Bronchial epithelial cell (primary cell): ENCODE data around the gene PPP2R3B. TPM values are rescaled to one million over a fixed set of nuclear protein-coding genes. Genes with fewer than 3 reads are reported as not detected.

Experiments used
- DNase-seq: peaks from one replicate; pipeline ENCODE4 v3.0.0-alpha.2; 2010; ENCODE audit warnings: low read depth
- FAIRE-seq: peaks from 2 replicates; lab custom pipeline; 2011; peaks lifted over from hg19 to GRCh38; lab: Jason Lieb, UNC
- H3K27me3 ChIP-seq: 2 replicates; pipeline ENCODE4 v1.5.1; 2011; ENCODE audit warnings: low read length; ENCODE audit not compliant: control insufficient read depth, insufficient read depth
- H3K36me3 ChIP-seq: 2 replicates; pipeline ENCODE4 v1.5.1; 2011; ENCODE audit warnings: low read length; ENCODE audit not compliant: control insufficient read depth, insufficient read depth
- H3K4me3 ChIP-seq: 2 replicates; pipeline ENCODE4 v1.5.1; 2011; ENCODE audit warnings: mild to moderate bottlenecking, low read depth, low read length, control low read depth
- total RNA-seq: library from RNA; depleted of rRNA; stranded (reverse); fragments of >200 nt; gene quantifications from 2 replicates; pipeline ENCODE4 v1.2.1, GENCODE V29; 2014
- TF ChIP-seq, protein P1 (sequence below): IDR thresholded peaks from 2 replicates; pipeline ENCODE4 v1.5.1; 2011; ENCODE audit warnings: mild to moderate bottlenecking, moderate library complexity, low read length, control low read depth, inconsistent platforms; ENCODE audit not compliant: insufficient read depth, severe bottlenecking

Gene PPP2R3B
- total RNA-seq, 1 donor from 2014 or later = 11.8 TPM

DNA sequence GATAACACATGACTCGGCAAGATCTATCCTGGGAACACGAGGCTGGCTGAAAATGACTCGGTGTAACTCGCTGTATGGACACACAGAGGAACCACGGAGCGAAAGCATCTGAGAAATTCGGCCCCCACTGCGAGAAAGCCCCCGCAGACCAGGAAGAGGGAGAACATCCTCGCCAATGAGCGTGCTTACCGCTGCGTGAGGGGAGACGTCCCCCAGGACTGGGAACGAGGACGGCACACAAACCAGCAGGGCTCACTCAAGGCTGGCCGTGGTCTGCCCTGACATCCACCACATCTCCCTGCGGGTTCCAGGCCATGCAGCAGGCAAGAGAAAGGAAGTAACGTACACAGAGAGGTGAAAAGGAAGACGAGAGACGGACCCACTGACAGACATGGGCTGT, 50.5 kb downstream of the PPP2R3B start:
- Histone ChIP-seq H3K36me3 (no peaks in the 10 kb centered on the region), H3K4me3 (no peak overlapping the region), H3K27me3 (peaks cover 2% of the 10 kb centered on the region)
- DNase-seq (no peak), FAIRE-seq (no peak)
- TF ChIP-seq, protein P1, sequence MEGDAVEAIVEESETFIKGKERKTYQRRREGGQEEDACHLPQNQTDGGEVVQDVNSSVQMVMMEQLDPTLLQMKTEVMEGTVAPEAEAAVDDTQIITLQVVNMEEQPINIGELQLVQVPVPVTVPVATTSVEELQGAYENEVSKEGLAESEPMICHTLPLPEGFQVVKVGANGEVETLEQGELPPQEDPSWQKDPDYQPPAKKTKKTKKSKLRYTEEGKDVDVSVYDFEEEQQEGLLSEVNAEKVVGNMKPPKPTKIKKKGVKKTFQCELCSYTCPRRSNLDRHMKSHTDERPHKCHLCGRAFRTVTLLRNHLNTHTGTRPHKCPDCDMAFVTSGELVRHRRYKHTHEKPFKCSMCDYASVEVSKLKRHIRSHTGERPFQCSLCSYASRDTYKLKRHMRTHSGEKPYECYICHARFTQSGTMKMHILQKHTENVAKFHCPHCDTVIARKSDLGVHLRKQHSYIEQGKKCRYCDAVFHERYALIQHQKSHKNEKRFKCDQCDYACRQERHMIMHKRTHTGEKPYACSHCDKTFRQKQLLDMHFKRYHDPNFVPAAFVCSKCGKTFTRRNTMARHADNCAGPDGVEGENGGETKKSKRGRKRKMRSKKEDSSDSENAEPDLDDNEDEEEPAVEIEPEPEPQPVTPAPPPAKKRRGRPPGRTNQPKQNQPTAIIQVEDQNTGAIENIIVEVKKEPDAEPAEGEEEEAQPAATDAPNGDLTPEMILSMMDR = no peak

- TF ChIP-seq, protein P1 = no peak
- Histone ChIP-seq H3K27me3 (peaks cover 2% of the 10 kb centered on the region), H3K36me3 (no peaks in the 10 kb centered on the region), H3K4me3 (no peak overlapping the region)
- no peak for DNase-seq
- no peak for FAIRE-seq
Observed at GRCh38 chrX:335758-336155, 51.0 kb downstream of the PPP2R3B start.

DNA sequence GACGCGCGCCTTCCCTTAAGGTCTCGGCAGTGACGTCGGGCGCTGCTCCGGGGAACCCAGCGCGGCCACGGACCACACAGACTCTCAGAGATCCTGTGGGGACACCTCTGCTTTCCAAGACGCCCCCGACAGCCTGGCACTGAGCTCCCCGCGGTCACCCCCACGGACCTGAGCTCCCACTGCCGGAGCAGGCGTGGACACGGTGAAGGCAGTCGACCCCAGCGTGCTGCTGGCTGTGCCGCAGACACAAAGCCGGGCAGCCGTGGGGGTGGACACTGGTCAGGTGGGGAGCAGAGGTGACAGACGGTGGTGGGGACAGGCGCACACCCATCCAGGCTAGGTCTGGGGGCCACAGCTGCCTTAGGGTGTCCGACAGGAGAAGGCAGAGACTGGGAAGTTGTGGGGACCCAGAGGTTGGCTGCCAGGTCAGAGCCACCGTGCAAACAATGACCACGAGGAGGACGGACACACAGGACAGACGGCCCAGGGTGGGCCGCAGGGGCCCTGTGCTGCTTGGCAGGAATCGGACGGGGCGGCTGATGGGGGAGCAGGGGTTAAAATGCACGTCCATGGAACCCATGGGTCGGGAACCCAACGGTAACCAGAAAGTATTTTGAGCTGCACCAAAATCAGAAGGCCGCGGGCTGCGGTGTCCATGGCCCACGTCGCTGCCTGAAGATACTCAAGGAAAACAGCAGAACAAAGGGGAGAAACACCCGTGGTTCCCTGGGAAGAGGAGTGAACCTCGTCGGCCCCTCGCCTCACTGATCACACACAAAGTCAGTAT, 51.5 kb downstream of the PPP2R3B start:
- FAIRE-seq (no peak), DNase-seq (no peak)
- peaks cover 2% of the 10 kb centered on the region for H3K27me3 ChIP-seq
- H3K36me3 ChIP-seq = no peaks in the 10 kb centered on the region
- no peak overlapping the region for H3K4me3 ChIP-seq
- TF ChIP-seq, protein P1 = no peak

DNA sequence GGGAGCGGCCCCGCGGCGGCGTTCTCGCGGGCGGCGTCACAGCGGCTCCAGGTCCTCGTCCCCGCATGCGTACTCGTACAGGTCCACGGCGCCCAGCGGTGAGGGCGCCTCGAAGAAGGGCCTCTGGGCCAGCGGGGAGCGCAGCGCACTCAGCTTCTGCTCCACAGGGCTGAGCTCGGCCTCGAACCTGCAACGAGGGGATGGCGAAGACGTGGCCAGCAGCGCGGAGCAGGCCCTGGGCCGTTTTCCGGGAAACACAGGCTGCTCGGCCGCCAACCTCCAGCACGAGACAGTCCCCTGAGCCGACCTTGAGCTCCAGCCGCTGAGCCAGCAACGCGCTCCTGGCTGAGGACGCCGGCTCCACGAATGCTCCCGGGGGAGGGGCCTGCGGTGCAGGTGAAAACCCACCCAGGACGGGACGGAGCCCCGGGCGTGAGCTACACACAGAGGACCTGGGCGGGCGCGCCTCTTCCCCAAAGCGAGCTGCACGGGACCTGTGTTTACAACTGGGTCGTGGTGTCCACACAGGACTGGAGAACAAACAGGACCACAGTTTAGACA, 52.3 kb downstream of the PPP2R3B start:
- TF ChIP-seq, protein P1 = no peak
- no peak for FAIRE-seq
- Histone ChIP-seq H3K4me3 (no peak overlapping the region), H3K27me3 (peaks cover 2% of the 10 kb centered on the region), H3K36me3 (no peaks in the 10 kb centered on the region)
- no peak for DNase-seq

DNA sequence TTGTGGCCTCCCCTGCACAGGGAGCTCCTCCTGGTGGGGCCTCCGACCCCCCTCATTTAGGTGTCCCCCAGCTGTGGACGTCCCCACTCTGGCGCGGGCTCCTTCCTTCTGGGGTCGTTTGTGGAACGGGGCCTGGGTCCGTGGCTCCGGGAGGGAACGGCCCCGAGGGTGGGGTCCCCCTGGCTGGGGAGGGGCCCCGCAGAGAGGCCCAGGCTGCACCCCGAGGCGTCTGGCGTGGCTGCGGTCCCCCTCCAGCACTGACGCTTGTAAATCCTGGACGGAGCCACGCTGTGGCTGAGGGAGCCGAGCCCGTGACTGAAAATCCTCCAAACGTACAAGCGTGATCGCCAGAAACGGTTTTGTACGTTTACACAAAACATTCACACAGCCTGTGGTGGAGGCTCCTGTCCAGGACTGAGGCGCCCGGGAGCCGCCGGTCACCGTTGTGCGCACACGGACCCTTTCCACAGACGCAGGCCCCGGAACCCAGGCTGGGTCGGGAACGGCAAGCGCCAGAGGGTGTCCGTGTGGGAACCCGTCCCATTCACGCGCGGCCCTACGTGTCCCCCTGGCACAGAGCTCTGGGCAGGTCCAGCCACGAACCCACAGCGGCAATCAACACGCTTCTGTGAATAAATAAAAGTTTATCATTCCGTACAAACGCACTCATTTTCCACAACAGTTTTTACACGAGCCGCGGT, 52.9 kb downstream of the PPP2R3B start:
- peaks cover 2% of the 10 kb centered on the region for H3K27me3 ChIP-seq
- no peak for FAIRE-seq
- H3K4me3 ChIP-seq = no peak overlapping the region
- H3K36me3 ChIP-seq = no peaks in the 10 kb centered on the region
- TF ChIP-seq, protein P1 = no peak
- DNase-seq = no peak
